GM23338 (cell line): ENCODE measurements around the gene PMEL. TPM values are rescaled to one million over a fixed set of nuclear protein-coding genes. Genes with fewer than 3 reads are reported as not detected.
A peak's percentile ranks its signal among the peaks of the same experiment; 100 is the strongest.

Experiments
- ATAC-seq: fragments of 200-7000 bp; cut with Tn5 transposase; 3 replicates; pipeline ENCODE4 v1.9.1; 2020
- DNase-seq: peaks from one replicate; pipeline ENCODE4 v3.0.0-alpha.2; 2015; ENCODE audit warnings: low spot score
- H2AFZ ChIP-seq: fragments of 200-600 bp; sonication (generic); 2 replicates; pipeline ENCODE4 v1.8.0; 2016; ENCODE audit warnings: antibody characterized with exemption, mild to moderate bottlenecking, moderate library complexity
- H3F3A ChIP-seq: fragments of 200-600 bp; sonication (generic); replicated peaks from 2 replicates; pipeline ENCODE4 v1.8.0; 2017; ENCODE audit warnings: antibody characterized with exemption, mixed run types, low read depth
- H3K27ac ChIP-seq: fragments of 200-600 bp; sonication (generic); 2 replicates; pipeline ENCODE4 v1.6.1; 2016; ENCODE audit warnings: low read depth
- H3K27me3 ChIP-seq: fragments of 200-600 bp; sonication (generic); 2 replicates; pipeline ENCODE4 v1.8.0; 2016; ENCODE audit warnings: mild to moderate bottlenecking, mixed run types, moderate library complexity; ENCODE audit not compliant: insufficient read depth
- H3K36me3 ChIP-seq: fragments of 200-600 bp; sonication (generic); 2 replicates; pipeline ENCODE4 v1.8.0; 2016; ENCODE audit warnings: mild to moderate bottlenecking; ENCODE audit not compliant: insufficient read depth
- H3K4me1 ChIP-seq: fragments of 200-600 bp; sonication (generic); 2 replicates; pipeline ENCODE4 v1.8.0; 2016; ENCODE audit warnings: mild to moderate bottlenecking, moderate library complexity; ENCODE audit not compliant: insufficient read depth
- H3K4me2 ChIP-seq: fragments of 200-600 bp; sonication (generic); 2 replicates; pipeline ENCODE4 v1.7.1; 2017; ENCODE audit warnings: mixed run types
- H3K4me3 ChIP-seq: fragments of 200-600 bp; sonication (generic); 2 replicates; pipeline ENCODE4 v1.6.1; 2016; ENCODE audit warnings: mixed run types
- H3K79me2 ChIP-seq: fragments of 200-600 bp; sonication (generic); replicated peaks from 2 replicates; pipeline ENCODE4 v1.8.0; 2017; ENCODE audit warnings: mild to moderate bottlenecking; ENCODE audit not compliant: insufficient read depth
- H3K9me2 ChIP-seq: fragments of 200-600 bp; sonication (generic); 2 replicates; pipeline ENCODE4 v1.8.0; 2017; ENCODE audit not compliant: insufficient read depth
- H4K20me1 ChIP-seq: fragments of 200-600 bp; sonication (generic); replicated peaks from 2 replicates; pipeline ENCODE4 v1.8.0; 2017; ENCODE audit warnings: mild to moderate bottlenecking; ENCODE audit not compliant: insufficient read depth
- H3K27ac Mint-ChIP-seq: 2 replicates; pipeline ENCODE4 v1.8.0; 2020; ENCODE audit warnings: inconsistent platforms, mild to moderate bottlenecking, moderate library complexity, mixed read lengths
- H3K27me3 Mint-ChIP-seq: 3 replicates; pipeline ENCODE4 v1.8.0; 2022; ENCODE audit warnings: low read depth, mild to moderate bottlenecking, moderate library complexity, mixed read lengths, inconsistent platforms; ENCODE audit not compliant: insufficient read depth, poor library complexity
- H3K36me3 Mint-ChIP-seq: 3 replicates; pipeline ENCODE4 v1.8.0; 2021; ENCODE audit warnings: low read depth, mild to moderate bottlenecking, inconsistent platforms, moderate library complexity, mixed read lengths
- H3K4me1 Mint-ChIP-seq: 3 replicates; pipeline ENCODE4 v1.8.0; 2020; ENCODE audit warnings: mild to moderate bottlenecking, inconsistent platforms, mixed read lengths
- H3K4me3 Mint-ChIP-seq: 3 replicates; pipeline ENCODE4 v1.8.0; 2021; ENCODE audit warnings: moderate library complexity, mild to moderate bottlenecking, inconsistent platforms, mixed read lengths
- H3K9me3 Mint-ChIP-seq: 3 replicates; pipeline ENCODE4 v1.8.0; 2020; ENCODE audit warnings: moderate library complexity, mild to moderate bottlenecking, inconsistent platforms, mixed read lengths
- CREB1 ChIP-seq: fragments of 250-450 bp; sonication (Bioruptor Pico); IDR thresholded peaks from 2 replicates; pipeline ENCODE4 v1.5.0; 2020; ENCODE audit warnings: low read depth, mild to moderate bottlenecking, moderate library complexity
- ETS1 ChIP-seq: IDR thresholded peaks from 2 replicates; pipeline ENCODE4 v1.6.1; 2016; ENCODE audit warnings: antibody characterized with exemption
- EZH2 ChIP-seq: fragments of 200-600 bp; sonication (generic); IDR thresholded peaks from one replicate; pipeline ENCODE4 v1.8.0; 2017; ENCODE audit warnings: antibody characterized with exemption, mild to moderate bottlenecking, low read depth; ENCODE audit not compliant: unreplicated experiment
- EZH2phosphoT487 ChIP-seq: fragments of 200-600 bp; sonication (generic); IDR thresholded peaks from one replicate; pipeline ENCODE4 v1.8.1; 2018; ENCODE audit warnings: antibody characterized with exemption; ENCODE audit not compliant: unreplicated experiment
- JUNB ChIP-seq: IDR thresholded peaks from one replicate; pipeline ENCODE4 v1.6.1; 2016; ENCODE audit warnings: antibody characterized with exemption; ENCODE audit not compliant: unreplicated experiment
- NANOG ChIP-seq: IDR thresholded peaks from 2 replicates; pipeline ENCODE4 v1.6.1; 2016; ENCODE audit warnings: antibody characterized with exemption, borderline replicate concordance
- POLR2AphosphoS5 ChIP-seq: IDR thresholded peaks from 2 replicates; pipeline ENCODE4 v1.6.1; 2016; ENCODE audit warnings: antibody characterized with exemption, low read depth
- REST ChIP-seq: IDR thresholded peaks from one replicate; pipeline ENCODE4 v1.6.1; 2018; ENCODE audit warnings: antibody characterized with exemption; ENCODE audit not compliant: unreplicated experiment
- STAT1 ChIP-seq: IDR thresholded peaks from one replicate; pipeline ENCODE4 v1.6.1; 2016; ENCODE audit warnings: antibody characterized with exemption; ENCODE audit not compliant: unreplicated experiment
- ZNF114 ChIP-seq: fragments of 250-450 bp; sonication (Bioruptor Pico); IDR thresholded peaks from 2 replicates; pipeline ENCODE4 v1.5.0; 2020; ENCODE audit warnings: mild to moderate bottlenecking, moderate library complexity
- ZNF331 ChIP-seq: fragments of 250-450 bp; sonication (Bioruptor Pico); IDR thresholded peaks from 2 replicates; pipeline ENCODE4 v1.5.0; 2020; ENCODE audit warnings: low read depth, mild to moderate bottlenecking, moderate library complexity
- polyA plus RNA-seq: library from polyadenylated mRNA; unstranded; fragments of >200 nt; fragmentation: Nextera tagmentation; extraction: Ambion mirVana; gene quantifications from 2 replicates; pipeline ENCODE4 v1.2.1, GENCODE V29; 2016
- total RNA-seq: library from RNA; depleted of rRNA; stranded (reverse); fragments of >200 nt; shearing (Covaris generic); gene quantifications from 2 replicates; pipeline ENCODE4 v1.2.3, GENCODE V29; 2014
- TF ChIP-seq, protein P1 (sequence below): fragments of 250-450 bp; sonication (Bioruptor Pico); IDR thresholded peaks from 2 replicates; pipeline ENCODE4 v1.5.0; 2020; ENCODE audit warnings: mild to moderate bottlenecking, moderate library complexity

The PMEL gene
- total and polyA plus RNA-seq, 2 experiments from 2014 or later = 68.1 to 108 TPM

- DNase-seq = no peak
- peaks cover 8% of the 10 kb centered on the region for H3K4me1 Mint-ChIP-seq
- no peak overlapping the region for H3K27ac Mint-ChIP-seq
- peak overlapping the region; percentile 53; the same call in 1 of the 2 replicates for H3K27ac ChIP-seq
- peaks cover 21% of the 10 kb centered on the region for H4K20me1 ChIP-seq
- ATAC-seq = no peak
- no peak overlapping the region for H3K4me3 ChIP-seq
- H3K4me1 ChIP-seq = no peaks in the 10 kb centered on the region
- peaks cover 8% of the 10 kb centered on the region for H3K27me3 Mint-ChIP-seq
- peaks cover 8% of the 10 kb centered on the region for H3F3A ChIP-seq
- peaks cover 26% of the 10 kb centered on the region for H3K36me3 Mint-ChIP-seq
- no peak overlapping the region for H2AFZ ChIP-seq
- no peak overlapping the region for H3K4me3 Mint-ChIP-seq
- TF ChIP-seq, protein P1, sequence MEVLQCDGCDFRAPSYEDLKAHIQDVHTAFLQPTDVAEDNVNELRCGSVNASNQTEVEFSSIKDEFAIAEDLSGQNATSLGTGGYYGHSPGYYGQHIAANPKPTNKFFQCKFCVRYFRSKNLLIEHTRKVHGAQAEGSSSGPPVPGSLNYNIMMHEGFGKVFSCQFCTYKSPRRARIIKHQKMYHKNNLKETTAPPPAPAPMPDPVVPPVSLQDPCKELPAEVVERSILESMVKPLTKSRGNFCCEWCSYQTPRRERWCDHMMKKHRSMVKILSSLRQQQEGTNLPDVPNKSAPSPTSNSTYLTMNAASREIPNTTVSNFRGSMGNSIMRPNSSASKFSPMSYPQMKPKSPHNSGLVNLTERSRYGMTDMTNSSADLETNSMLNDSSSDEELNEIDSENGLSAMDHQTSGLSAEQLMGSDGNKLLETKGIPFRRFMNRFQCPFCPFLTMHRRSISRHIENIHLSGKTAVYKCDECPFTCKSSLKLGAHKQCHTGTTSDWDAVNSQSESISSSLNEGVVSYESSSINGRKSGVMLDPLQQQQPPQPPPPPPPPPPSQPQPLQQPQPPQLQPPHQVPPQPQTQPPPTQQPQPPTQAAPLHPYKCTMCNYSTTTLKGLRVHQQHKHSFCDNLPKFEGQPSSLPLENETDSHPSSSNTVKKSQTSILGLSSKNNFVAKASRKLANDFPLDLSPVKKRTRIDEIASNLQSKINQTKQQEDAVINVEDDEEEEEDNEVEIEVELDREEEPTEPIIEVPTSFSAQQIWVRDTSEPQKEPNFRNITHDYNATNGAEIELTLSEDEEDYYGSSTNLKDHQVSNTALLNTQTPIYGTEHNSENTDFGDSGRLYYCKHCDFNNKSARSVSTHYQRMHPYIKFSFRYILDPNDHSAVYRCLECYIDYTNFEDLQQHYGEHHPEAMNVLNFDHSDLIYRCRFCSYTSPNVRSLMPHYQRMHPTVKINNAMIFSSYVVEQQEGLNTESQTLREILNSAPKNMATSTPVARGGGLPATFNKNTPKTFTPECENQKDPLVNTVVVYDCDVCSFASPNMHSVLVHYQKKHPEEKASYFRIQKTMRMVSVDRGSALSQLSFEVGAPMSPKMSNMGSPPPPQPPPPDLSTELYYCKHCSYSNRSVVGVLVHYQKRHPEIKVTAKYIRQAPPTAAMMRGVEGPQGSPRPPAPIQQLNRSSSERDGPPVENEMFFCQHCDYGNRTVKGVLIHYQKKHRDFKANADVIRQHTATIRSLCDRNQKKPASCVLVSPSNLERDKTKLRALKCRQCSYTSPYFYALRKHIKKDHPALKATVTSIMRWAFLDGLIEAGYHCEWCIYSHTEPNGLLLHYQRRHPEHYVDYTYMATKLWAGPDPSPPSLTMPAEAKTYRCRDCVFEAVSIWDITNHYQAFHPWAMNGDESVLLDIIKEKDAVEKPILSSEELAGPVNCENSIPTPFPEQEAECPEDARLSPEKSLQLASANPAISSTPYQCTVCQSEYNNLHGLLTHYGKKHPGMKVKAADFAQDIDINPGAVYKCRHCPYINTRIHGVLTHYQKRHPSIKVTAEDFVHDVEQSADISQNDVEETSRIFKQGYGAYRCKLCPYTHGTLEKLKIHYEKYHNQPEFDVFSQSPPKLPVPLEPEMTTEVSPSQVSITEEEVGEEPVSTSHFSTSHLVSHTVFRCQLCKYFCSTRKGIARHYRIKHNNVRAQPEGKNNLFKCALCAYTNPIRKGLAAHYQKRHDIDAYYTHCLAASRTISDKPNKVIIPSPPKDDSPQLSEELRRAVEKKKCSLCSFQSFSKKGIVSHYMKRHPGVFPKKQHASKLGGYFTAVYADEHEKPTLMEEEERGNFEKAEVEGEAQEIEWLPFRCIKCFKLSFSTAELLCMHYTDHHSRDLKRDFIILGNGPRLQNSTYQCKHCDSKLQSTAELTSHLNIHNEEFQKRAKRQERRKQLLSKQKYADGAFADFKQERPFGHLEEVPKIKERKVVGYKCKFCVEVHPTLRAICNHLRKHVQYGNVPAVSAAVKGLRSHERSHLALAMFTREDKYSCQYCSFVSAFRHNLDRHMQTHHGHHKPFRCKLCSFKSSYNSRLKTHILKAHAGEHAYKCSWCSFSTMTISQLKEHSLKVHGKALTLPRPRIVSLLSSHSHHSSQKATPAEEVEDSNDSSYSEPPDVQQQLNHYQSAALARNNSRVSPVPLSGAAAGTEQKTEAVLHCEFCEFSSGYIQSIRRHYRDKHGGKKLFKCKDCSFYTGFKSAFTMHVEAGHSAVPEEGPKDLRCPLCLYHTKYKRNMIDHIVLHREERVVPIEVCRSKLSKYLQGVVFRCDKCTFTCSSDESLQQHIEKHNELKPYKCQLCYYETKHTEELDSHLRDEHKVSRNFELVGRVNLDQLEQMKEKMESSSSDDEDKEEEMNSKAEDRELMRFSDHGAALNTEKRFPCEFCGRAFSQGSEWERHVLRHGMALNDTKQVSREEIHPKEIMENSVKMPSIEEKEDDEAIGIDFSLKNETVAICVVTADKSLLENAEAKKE = no peak
- TF ChIP-seq NANOG (no peak), CREB1 (CRISPR knock-in tag) (no peak), ETS1 (no peak), REST (no peak), POLR2AphosphoS5 (no peak), ZNF331 (CRISPR knock-in tag) (no peak), EZH2phosphoT487 (no peak), EZH2 (no peak), STAT1 (no peak), ZNF114 (CRISPR knock-in tag) (no peak), JUNB (no peak)
- no peak overlapping the region for H3K4me2 ChIP-seq
- H3K79me2 ChIP-seq = peaks cover 22% of the 10 kb centered on the region
- H3K9me3 Mint-ChIP-seq = no peaks in the 10 kb centered on the region
- peaks cover 8% of the 10 kb centered on the region; the same call in 1 of the 2 replicates for H3K36me3 ChIP-seq
- H3K9me2 ChIP-seq = no peaks in the 10 kb centered on the region
- no peaks in the 10 kb centered on the region for H3K27me3 ChIP-seq
Observed at GRCh38 chr12:55906056-55906455, 59.8 kb downstream of the PMEL start.
